Motor neuron (in vitro differentiated cells): ENCODE data around the gene BRSK2. TPM values are rescaled to one million over a fixed set of nuclear protein-coding genes. Genes with fewer than 3 reads are reported as not detected.
A peak's percentile ranks its signal among the peaks of the same experiment; 100 is the strongest.

Experiments
- ATAC-seq, 8 experiments: fragments of 200-7000 bp; cut with Tn5 transposase; replicated peaks in 6 of 8; 2 replicates each; pipeline ENCODE4 v1.8.0; 2021; ENCODE audit warnings: mild to moderate bottlenecking in 8 of 8, moderate library complexity in 8 of 8
- H3K27ac ChIP-seq, 2 donors: fragments of 250-450 bp; sonication (Bioruptor Pico); 2 replicates each; pipeline ENCODE4 v1.9.0; 2021; ENCODE audit warnings: antibody characterized with exemption in 2 of 2, mild to moderate bottlenecking in 2 of 2, moderate library complexity in 1 of 2
- H3K4me1 ChIP-seq, 2 donors: fragments of 250-450 bp; sonication (Bioruptor Pico); replicated peaks in 1 of 2; 2 replicates each; pipeline ENCODE4 v1.6.1; 2021; ENCODE audit warnings: antibody characterized with exemption in 2 of 2, mild to moderate bottlenecking in 2 of 2, moderate library complexity in 1 of 2
- H3K4me3 ChIP-seq, 5 donors: fragments of 250-450 bp; sonication (Bioruptor Pico); 2 replicates each; pipeline ENCODE4 v1.9.0; 2021; ENCODE audit warnings: antibody characterized with exemption in 5 of 5, mild to moderate bottlenecking in 5 of 5, moderate library complexity in 4 of 5
- WGBS, 10 experiments: fragments of 450-650 bp; shearing (Covaris generic); methylation state at CpG; one replicate each; pipeline ENCODE4 v1.0.0; 2022; 5-methylcytosine and 5-hydroxymethylcytosine counted together
- in situ Hi-C, 9 experiments: fragments of 400-800 bp; cut with MboI; loops; one replicate each; pipeline ENCODE4 v1.15.0; 2021; ENCODE audit warnings: low sequenced_read_pairs in 9 of 9, low pct_unique_long_range_greater_than_20kb in 2 of 9; ENCODE audit not compliant: unreplicated experiment in 9 of 9
- total RNA-seq, 8 experiments: library from RNA; unstranded; fragments of 300-600 nt; gene quantifications; 2 replicates each; pipeline versions ENCODE4 v1.2.3 to v1.2.4, GENCODE V29; 2022

Gene BRSK2
- total RNA-seq, 8 experiments from 2014 or later: 0.77 to 54.6 (median 25.1) TPM

DNA sequence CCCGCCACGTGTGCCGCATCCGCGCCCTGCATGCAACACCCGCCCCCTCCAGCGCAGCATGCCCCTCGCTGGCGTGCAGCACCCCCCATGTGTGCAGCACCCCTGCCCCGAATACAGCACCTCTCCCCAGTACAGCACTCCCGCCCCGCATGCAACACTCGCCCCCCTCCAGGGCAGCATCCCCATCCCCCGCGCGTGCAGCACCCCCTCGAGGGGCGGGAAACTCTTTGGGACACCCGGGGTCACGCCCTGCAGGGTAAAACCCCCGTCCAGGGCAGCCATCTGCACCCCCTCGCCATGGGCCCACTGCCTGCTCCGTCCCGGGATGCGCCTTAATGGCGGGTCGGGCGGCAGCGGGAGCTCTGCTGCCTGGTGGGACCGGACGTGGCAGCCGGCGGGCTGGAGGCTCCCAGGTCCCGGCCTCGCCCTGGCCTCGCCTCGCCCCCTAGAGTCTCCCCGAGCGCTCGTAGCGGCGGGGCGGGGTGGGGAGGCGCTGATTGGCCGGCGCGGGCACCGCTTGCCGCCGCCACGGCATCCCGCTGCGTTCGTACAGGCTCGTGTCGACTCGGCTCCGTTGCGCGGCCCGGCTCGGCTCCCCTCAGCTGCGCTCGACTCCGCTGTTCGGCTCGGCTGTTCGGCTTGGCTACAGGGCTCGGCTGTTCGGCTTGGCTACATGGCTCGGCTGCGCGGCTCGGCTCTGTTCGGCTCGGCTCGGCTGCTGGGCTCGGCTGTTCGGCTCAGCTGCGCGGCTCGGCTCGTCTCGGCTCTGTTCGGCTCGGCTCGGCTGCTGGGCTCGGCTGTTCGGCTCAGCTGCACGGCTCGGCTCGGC lies 417 bp upstream of the BRSK2 start:
- in situ Hi-C loops: no loop called here
- peak overlapping the region; percentile 61 to 92 (median 77) for H3K4me3 ChIP-seq
- 0 to 3% (median 2%) methylated on average over 6 to 30 of the region's 92 CpGs; no CpG with 5 or more reads in 7 of the 10 experiments for WGBS, 10 experiments
- ATAC-seq: peak; percentile 88 to 97 (median 90)
- H3K27ac ChIP-seq: peak overlapping the region; percentile 93 to 94
- H3K4me1 ChIP-seq: peaks cover 24 to 29% of the 10 kb centered on the region in 2 donors

GRCh38 chr11:1390569-1391164 lies 933 bp downstream of the BRSK2 start:
- Histone ChIP-seq H3K4me1 (peaks cover 24 to 29% of the 10 kb centered on the region in 2 donors), H3K27ac (peak overlapping the region; percentile 93 to 94), H3K4me3 (peak overlapping the region; percentile 61 to 92 (median 77))
- peak in 2 of 8 experiments; percentile 1 to 2 for ATAC-seq
- WGBS, 10 experiments: 0 to 20% (median 0%) methylated on average over 1 of the region's 73 CpGs; no CpG with 5 or more reads in 7 of the 10 experiments
- in situ Hi-C loops: no loop called here

DNA sequence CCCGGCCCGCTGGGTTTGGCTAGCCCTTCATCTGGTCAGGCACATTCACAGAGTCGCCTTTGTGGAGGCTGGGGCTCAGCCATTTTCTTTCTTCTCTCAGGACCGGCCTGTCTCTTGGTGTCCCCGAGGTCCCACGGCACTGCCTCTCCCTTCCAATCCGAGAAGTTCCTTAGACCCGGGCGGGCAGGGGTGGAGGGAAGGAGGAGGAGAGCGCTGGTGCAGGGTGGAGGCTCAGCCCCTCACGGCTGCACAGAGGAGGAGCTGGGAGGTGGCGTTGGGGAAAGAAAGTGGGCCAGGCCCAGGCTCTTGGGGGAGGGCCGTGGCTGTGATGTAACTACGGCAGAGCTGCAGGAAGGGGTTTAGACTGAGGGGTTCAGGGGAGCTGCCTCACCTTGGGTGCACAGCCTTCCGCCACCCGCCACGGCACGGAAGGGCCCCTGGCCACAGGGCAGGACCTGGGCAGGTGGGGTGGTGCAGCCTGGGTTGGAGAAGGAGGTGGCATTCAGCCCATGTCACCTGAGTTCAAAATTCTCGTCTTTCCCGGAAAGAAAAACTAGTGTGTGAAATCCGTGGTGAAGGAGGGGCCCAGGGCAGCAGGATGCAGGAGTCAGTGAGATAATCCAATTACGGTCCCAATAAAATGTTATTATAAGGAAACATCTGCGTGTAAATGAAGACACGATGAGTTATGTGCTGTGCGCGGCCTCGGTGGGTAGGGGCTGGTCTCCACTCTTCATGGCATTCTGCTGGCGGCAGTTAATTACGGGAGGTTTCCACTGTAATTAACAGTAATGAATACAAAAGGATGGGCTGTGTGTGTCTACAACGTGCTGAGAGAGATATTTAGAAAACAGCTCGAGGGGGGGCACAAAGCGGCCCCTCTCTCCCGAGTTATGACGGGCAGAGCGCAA lies 1.7 kb downstream of the BRSK2 start:
- peak overlapping the region; percentile 61 to 92 (median 77) for H3K4me3 ChIP-seq
- H3K27ac ChIP-seq: peak overlapping the region; percentile 93 to 94
- 24 to 80% (median 41%) methylated on average over 1 to 21 of the region's 35 CpGs; no CpG with 5 or more reads in 4 of the 10 experiments for WGBS, 10 experiments
- in situ Hi-C loops: no loop called here
- ATAC-seq: peak in 5 of 8 experiments; percentile 1 to 16 (median 11)
- H3K4me1 ChIP-seq: peaks cover 24 to 29% of the 10 kb centered on the region in 2 donors

GRCh38 chr11:1392111-1392510 lies 2.4 kb downstream of the BRSK2 start:
- peaks cover 24% of the 10 kb centered on the region in 2 donors for H3K4me1 ChIP-seq
- no peak for ATAC-seq
- peak overlapping the region in 4 of 5 donors; percentile 61 to 92 (median 74) for H3K4me3 ChIP-seq
- in situ Hi-C loops: no loop called here
- H3K27ac ChIP-seq: no peak overlapping the region
- WGBS, 10 experiments: 40 to 100% (median 80%) methylated on average over 1 to 5 of the region's 12 CpGs; no CpG with 5 or more reads in 5 of the 10 experiments

DNA sequence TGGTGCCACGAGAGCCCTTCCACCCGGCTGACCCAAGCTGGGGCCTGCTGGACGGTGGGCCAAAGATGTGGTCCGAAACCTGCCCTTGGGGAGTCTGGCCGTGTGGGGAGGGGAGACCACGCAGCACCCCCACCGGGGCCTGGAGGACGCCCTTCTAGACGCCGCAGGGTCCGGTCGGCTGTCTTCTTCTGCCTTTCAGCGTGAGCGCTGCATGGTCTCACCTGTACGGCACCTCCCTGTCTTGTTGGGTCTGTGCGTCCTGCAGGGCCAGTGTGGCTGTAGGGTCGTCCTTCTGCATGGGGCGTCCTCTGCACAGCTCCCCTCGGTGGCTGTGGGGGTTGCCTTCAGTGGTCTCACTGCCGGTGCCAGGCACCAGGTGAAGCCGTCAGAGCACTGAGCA lies 2.8 kb downstream of the BRSK2 start:
- in situ Hi-C loops: no loop called here
- Histone ChIP-seq H3K4me1 (peaks cover 19 to 24% of the 10 kb centered on the region in 2 donors), H3K27ac (no peak overlapping the region), H3K4me3 (no peak overlapping the region)
- ATAC-seq: no peak
- WGBS, 10 experiments: 60 to 100% (median 78%) methylated on average over 1 to 3 of the region's 21 CpGs; no CpG with 5 or more reads in 6 of the 10 experiments

GRCh38 chr11:1393038-1393710 lies 3.4 kb downstream of the BRSK2 start:
- H3K27ac ChIP-seq: no peak overlapping the region
- in situ Hi-C loops: no loop called here
- H3K4me3 ChIP-seq: no peak overlapping the region
- no peak for ATAC-seq
- WGBS, 10 experiments: 51 to 100% (median 90%) methylated on average over 1 to 7 of the region's 19 CpGs; no CpG with 5 or more reads in 6 of the 10 experiments
- H3K4me1 ChIP-seq: peaks cover 13 to 18% of the 10 kb centered on the region in 2 donors

GRCh38 chr11:1394936-1395772 lies 5.4 kb downstream of the BRSK2 start:
- in situ Hi-C loops: no loop called here
- no peak for ATAC-seq
- WGBS, 10 experiments: 97% methylated on average over 7 of the region's 29 CpGs; no CpG with 5 or more reads in 9 of the 10 experiments
- no peak overlapping the region for H3K27ac ChIP-seq
- H3K4me3 ChIP-seq: no peak overlapping the region
- peaks cover 8 to 23% of the 10 kb centered on the region in 2 donors for H3K4me1 ChIP-seq

GRCh38 chr11:1395773-1396374 lies 6.1 kb downstream of the BRSK2 start:
- Histone ChIP-seq H3K27ac (no peak overlapping the region), H3K4me3 (no peak overlapping the region), H3K4me1 (peaks cover 13 to 30% of the 10 kb centered on the region in 2 donors)
- no peak for ATAC-seq
- in situ Hi-C loops: no loop called here
- WGBS, 10 experiments: 100% methylated on average over 1 of the region's 19 CpGs; no CpG with 5 or more reads in 9 of the 10 experiments

DNA sequence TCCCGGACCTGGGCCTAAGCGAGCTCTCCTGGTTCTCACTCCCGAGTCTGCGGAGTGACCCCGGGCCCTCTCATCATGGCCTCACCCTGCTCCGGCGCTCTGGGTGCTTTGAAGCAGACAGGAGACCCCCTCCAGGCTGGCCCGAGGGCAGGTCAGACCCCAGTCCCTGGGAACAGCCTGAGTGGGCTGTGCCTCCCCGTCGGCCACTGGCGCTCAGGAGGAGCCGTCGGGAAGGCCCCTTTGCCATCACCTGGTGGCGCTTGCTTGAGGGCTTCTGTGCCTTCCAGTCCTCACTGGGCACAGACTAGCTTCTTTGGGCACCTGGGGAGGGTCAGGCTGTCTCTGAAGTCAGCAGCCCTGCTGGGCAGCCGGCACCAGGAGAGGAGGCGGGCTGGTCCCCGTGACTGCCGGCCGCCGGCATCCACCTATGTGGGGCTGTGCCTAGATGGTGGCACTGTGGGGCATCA lies 6.7 kb downstream of the BRSK2 start:
- in situ Hi-C loops: no loop called here
- 81% methylated on average over 4 to 5 of the region's 20 CpGs; no CpG with 5 or more reads in 8 of the 10 experiments for WGBS, 10 experiments
- peaks cover 17 to 35% of the 10 kb centered on the region in 2 donors for H3K4me1 ChIP-seq
- no peak for ATAC-seq
- H3K4me3 ChIP-seq: no peak overlapping the region
- H3K27ac ChIP-seq: no peak overlapping the region

DNA sequence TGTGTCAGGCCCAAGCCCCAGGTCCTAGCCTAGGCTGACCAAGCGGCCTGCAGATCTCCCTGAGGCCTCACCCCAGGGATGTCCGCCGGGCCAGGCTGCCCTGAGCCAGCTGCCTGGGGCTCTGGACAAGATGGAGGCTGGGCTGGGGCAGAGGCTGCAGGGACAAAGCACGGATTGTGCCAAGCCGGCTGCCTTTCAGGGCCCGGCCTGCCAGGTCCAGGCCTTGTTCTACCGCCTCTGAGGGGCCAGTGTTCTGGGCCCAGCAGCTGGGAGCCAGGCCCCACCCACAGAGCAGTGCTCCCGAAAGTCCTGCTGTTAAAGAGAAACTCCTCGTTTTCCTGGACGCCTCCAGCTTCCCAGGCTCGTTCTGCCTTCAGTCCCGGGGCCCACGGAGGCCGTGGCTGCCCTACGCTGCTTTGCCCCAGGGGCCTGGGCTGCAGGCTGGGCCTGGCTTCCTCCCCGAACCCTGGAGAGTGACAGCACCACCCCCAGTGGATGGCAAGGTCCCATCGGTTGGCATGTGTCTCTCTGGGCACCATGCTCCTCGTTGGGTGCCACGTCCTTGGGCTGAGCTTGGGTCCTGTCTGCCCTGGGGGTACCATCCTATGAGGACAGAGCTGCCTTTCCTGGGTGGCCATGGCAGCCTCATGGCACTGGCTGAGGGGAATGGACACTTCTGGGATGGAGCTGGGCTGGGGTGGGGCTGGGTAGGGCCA lies 7.6 kb downstream of the BRSK2 start:
- in situ Hi-C loops: no loop called here
- peak in 1 of 8 experiments; percentile 14 for ATAC-seq
- no peak overlapping the region for H3K4me3 ChIP-seq
- no peak overlapping the region for H3K27ac ChIP-seq
- peaks cover 19 to 35% of the 10 kb centered on the region in 2 donors for H3K4me1 ChIP-seq
- WGBS, 10 experiments: 80 to 100% (median 86%) methylated on average over 1 to 11 of the region's 19 CpGs; no CpG with 5 or more reads in 6 of the 10 experiments
